Measurements from ENCODE around the gene DZIP1L. TPM values are rescaled to one million over a fixed set of nuclear protein-coding genes. Genes with fewer than 3 reads are reported as not detected.
A peak's percentile ranks its signal among the peaks of the same experiment; 100 is the strongest.

DZIP1L gene
- total and polyA plus RNA-seq, 2 experiments from 2014 or later = 10.6 to 19.5 TPM

DNA sequence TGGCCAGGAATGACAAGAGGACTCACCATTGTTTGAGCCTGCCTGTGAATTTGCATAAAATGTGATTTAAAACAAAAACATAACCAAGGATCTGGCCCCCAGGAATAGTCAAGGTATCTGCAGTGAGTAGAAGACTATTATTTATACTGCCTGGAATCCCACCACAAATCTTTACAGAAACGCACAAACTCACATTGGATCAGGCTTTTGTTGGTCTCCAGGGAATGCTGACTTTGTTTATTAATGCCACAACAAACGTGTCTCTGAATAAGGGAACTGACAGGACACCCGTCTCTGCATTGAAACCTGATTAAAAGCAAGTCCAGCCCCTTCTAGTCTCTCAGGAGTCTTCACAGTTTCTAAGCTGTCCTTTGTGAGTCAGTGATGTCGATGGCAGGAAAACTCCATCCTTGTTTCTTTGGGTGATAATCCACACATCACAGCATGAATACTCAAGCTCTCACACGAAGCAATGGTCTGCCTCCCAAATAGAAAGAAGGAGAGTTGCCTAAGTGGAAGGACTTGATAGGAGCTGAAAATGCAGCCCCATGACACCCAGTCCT lies 67.7 kb downstream of the DZIP1L start:
- no peaks in the 10 kb centered on the region for H3K27me3 ChIP-seq (ENCODE audit: insufficient read depth)
- H3K36me3 ChIP-seq (ENCODE audit: insufficient read depth) = no peaks in the 10 kb centered on the region
- 0 out of 2 replicates have a peak overlapping the region, but pooled peaks have one; percentile 43 for H3K4me2 ChIP-seq
- peak overlapping the region; percentile 77; the same call in 1 of the 2 replicates for H3K27ac ChIP-seq (ENCODE audit: low read depth)
- DNase-seq (ENCODE audit: low spot score) = no peak
- H3K4me3 ChIP-seq = no peak overlapping the region
- no peak overlapping the region for H3K4me3 Mint-ChIP-seq
- H3K79me2 ChIP-seq (replicated peaks; ENCODE audit: insufficient read depth) = no peaks in the 10 kb centered on the region
- H4K20me1 ChIP-seq (replicated peaks; ENCODE audit: insufficient read depth) = peaks cover 3% of the 10 kb centered on the region; the same call in 1 of the 2 replicates
- peak; percentile 32; the same call in 2 of the 3 replicates for ATAC-seq
- no peaks in the 10 kb centered on the region for H3K27me3 Mint-ChIP-seq (ENCODE audit: insufficient read depth, low read depth, poor library complexity)
- H3K36me3 Mint-ChIP-seq (ENCODE audit: low read depth) = peaks cover 2% of the 10 kb centered on the region; the same call in 1 of the 3 replicates
- no peak overlapping the region for H2AFZ ChIP-seq
- H3K4me1 ChIP-seq (ENCODE audit: insufficient read depth) = peaks cover 18% of the 10 kb centered on the region
- peaks cover 17% of the 10 kb centered on the region for H3K4me1 Mint-ChIP-seq
- no peak overlapping the region for H3K27ac Mint-ChIP-seq
- no peaks in the 10 kb centered on the region; the same call in 2 of the 3 replicates for H3K9me3 Mint-ChIP-seq
- no peaks in the 10 kb centered on the region for H3F3A ChIP-seq (replicated peaks; ENCODE audit: low read depth)
- TF ChIP-seq POLR2AphosphoS5 (IDR thresholded peaks at IDR 0.05; ENCODE audit: low read depth) = no peak
- TF ChIP-seq, protein P1, sequence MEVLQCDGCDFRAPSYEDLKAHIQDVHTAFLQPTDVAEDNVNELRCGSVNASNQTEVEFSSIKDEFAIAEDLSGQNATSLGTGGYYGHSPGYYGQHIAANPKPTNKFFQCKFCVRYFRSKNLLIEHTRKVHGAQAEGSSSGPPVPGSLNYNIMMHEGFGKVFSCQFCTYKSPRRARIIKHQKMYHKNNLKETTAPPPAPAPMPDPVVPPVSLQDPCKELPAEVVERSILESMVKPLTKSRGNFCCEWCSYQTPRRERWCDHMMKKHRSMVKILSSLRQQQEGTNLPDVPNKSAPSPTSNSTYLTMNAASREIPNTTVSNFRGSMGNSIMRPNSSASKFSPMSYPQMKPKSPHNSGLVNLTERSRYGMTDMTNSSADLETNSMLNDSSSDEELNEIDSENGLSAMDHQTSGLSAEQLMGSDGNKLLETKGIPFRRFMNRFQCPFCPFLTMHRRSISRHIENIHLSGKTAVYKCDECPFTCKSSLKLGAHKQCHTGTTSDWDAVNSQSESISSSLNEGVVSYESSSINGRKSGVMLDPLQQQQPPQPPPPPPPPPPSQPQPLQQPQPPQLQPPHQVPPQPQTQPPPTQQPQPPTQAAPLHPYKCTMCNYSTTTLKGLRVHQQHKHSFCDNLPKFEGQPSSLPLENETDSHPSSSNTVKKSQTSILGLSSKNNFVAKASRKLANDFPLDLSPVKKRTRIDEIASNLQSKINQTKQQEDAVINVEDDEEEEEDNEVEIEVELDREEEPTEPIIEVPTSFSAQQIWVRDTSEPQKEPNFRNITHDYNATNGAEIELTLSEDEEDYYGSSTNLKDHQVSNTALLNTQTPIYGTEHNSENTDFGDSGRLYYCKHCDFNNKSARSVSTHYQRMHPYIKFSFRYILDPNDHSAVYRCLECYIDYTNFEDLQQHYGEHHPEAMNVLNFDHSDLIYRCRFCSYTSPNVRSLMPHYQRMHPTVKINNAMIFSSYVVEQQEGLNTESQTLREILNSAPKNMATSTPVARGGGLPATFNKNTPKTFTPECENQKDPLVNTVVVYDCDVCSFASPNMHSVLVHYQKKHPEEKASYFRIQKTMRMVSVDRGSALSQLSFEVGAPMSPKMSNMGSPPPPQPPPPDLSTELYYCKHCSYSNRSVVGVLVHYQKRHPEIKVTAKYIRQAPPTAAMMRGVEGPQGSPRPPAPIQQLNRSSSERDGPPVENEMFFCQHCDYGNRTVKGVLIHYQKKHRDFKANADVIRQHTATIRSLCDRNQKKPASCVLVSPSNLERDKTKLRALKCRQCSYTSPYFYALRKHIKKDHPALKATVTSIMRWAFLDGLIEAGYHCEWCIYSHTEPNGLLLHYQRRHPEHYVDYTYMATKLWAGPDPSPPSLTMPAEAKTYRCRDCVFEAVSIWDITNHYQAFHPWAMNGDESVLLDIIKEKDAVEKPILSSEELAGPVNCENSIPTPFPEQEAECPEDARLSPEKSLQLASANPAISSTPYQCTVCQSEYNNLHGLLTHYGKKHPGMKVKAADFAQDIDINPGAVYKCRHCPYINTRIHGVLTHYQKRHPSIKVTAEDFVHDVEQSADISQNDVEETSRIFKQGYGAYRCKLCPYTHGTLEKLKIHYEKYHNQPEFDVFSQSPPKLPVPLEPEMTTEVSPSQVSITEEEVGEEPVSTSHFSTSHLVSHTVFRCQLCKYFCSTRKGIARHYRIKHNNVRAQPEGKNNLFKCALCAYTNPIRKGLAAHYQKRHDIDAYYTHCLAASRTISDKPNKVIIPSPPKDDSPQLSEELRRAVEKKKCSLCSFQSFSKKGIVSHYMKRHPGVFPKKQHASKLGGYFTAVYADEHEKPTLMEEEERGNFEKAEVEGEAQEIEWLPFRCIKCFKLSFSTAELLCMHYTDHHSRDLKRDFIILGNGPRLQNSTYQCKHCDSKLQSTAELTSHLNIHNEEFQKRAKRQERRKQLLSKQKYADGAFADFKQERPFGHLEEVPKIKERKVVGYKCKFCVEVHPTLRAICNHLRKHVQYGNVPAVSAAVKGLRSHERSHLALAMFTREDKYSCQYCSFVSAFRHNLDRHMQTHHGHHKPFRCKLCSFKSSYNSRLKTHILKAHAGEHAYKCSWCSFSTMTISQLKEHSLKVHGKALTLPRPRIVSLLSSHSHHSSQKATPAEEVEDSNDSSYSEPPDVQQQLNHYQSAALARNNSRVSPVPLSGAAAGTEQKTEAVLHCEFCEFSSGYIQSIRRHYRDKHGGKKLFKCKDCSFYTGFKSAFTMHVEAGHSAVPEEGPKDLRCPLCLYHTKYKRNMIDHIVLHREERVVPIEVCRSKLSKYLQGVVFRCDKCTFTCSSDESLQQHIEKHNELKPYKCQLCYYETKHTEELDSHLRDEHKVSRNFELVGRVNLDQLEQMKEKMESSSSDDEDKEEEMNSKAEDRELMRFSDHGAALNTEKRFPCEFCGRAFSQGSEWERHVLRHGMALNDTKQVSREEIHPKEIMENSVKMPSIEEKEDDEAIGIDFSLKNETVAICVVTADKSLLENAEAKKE (CRISPR knock-in tag; IDR thresholded peaks at IDR 0.05) = 0 out of 2 replicates have a peak, but pooled peaks have one; percentile 13
- H3K9me2 ChIP-seq (ENCODE audit: insufficient read depth) = peaks cover 8% of the 10 kb centered on the region

DNA sequence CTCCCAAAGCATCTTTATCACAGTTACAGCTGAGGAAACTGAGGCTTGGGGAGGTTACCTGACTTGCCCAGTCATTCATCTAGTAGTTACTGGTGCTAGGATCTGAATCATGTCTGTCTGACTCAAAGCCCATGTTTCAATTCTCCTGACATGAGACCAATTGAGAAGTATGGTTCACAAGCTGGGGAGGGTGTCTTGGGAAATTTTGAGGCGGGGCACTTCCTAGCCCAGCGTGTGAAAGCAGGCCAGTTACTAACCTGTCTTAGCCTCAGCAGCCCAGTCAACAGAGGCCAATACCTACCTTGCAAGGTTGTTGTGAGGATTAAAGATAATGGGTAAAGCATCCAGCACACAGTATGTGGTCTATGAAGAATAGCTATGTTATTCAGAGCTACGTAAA lies 68.5 kb downstream of the DZIP1L start:
- H3F3A ChIP-seq (replicated peaks; ENCODE audit: low read depth) = no peaks in the 10 kb centered on the region
- no peak for DNase-seq (ENCODE audit: low spot score)
- H3K4me1 ChIP-seq (ENCODE audit: insufficient read depth) = peaks cover 18% of the 10 kb centered on the region
- Mint-ChIP-seq H3K4me1 (peaks cover 17% of the 10 kb centered on the region), H3K36me3 (ENCODE audit: low read depth) (peaks cover 2% of the 10 kb centered on the region; the same call in 1 of the 3 replicates), H3K4me3 (no peak overlapping the region), H3K27ac (no peak overlapping the region), H3K9me3 (no peaks in the 10 kb centered on the region; the same call in 2 of the 3 replicates), H3K27me3 (ENCODE audit: insufficient read depth, low read depth, poor library complexity) (no peaks in the 10 kb centered on the region)
- ATAC-seq = peak; percentile 67
- no peak overlapping the region for H3K4me3 ChIP-seq
- H3K9me2 ChIP-seq (ENCODE audit: insufficient read depth) = peaks cover 8% of the 10 kb centered on the region
- H4K20me1 ChIP-seq (replicated peaks; ENCODE audit: insufficient read depth) = peaks cover 3% of the 10 kb centered on the region; the same call in 1 of the 2 replicates
- no peaks in the 10 kb centered on the region for H3K36me3 ChIP-seq (ENCODE audit: insufficient read depth)
- H3K79me2 ChIP-seq (replicated peaks; ENCODE audit: insufficient read depth) = no peaks in the 10 kb centered on the region
- peak overlapping the region; percentile 77; the same call in 1 of the 2 replicates for H3K27ac ChIP-seq (ENCODE audit: low read depth)
- H3K4me2 ChIP-seq = no peak overlapping the region; the same call in 1 of the 2 replicates
- H2AFZ ChIP-seq = no peak overlapping the region
- TF ChIP-seq ZNF331 (CRISPR knock-in tag; IDR thresholded peaks at IDR 0.05; ENCODE audit: low read depth) = no peak
- no peaks in the 10 kb centered on the region for H3K27me3 ChIP-seq (ENCODE audit: insufficient read depth)

All from GM23338 (cell line).